GM18505 (cell line): ENCODE results near the gene OTOA.
"Not testable (repeated sequence)": the region's sequence is repeated elsewhere in the genome, so short reads cannot be mapped to it uniquely, and the experiment has no call there.

Experiments
- ATAC-seq: cut with Tn5 transposase; IDR thresholded peaks from one replicate; pipeline ENCODE4 v1.9.1; 2021; ENCODE audit not compliant: unreplicated experiment
- POLR2A ChIP-seq: IDR thresholded peaks from 4 replicates; pipeline ENCODE4 v1.6.1; 2011; ENCODE audit warnings: borderline replicate concordance; ENCODE audit not compliant: insufficient read depth, insufficient read length; ENCODE audit errors: extremely low read depth

Gene OTOA

DNA sequence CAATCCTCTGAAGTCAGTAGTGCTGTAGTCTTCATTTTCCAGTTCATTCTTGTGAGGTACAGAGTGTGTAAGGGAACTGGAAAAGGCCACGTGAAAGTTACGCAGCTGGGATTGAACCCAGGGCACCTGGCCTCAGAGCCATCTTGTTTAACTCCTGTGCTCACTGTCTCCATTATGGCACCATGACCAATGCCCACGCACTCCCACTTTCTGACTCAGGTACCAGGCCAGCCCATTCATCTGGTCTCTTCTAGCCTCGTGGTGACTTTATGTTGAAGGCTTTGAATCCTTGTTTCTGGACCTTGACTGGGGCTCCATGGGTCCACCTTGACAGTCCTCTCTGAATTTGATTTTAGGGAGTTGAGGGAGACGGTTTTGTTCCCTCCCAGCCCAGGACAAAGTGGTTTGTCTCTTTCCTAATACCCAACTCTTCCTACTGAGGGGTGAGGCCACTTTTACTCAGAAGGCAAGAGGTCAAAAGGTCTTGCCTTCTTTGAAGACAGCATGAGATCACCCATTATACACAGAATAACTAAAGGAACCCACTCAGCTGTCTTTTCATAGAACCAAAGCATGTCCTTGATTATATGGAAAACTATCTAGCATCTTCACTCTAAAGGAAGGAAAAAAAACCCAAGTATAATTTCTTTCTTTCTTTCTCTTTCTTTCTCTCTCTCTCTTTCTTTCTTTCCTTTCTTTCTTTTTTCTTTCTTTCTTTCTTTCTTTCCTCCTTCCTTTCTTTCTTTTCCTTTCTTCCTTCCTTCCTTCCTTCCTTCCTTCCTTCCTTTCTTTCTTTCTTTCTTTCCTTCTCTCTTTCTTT, 50.0 kb downstream of the OTOA start:
- ATAC-seq: no peak
- TF ChIP-seq POLR2A: no peak

DNA sequence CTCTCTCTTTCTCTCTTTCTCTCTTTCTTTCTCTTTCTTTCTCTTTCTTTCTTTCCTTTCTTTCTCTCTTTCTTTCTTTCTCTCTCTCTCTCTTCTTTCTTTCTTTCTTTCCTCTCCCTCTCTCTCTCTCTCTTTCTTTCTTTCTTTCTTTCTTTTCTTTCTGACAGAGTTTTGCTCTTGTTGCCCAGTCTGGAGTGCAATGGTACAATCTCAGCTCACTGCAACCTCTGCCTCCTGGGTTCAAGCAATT, 50.5 kb downstream of the OTOA start:
- not testable (repeated sequence) for ATAC-seq

GRCh38 chr16:21717608-21718007, 53.8 kb downstream of the OTOA start:
- no peak for ATAC-seq
- TF ChIP-seq POLR2A: no peak

DNA sequence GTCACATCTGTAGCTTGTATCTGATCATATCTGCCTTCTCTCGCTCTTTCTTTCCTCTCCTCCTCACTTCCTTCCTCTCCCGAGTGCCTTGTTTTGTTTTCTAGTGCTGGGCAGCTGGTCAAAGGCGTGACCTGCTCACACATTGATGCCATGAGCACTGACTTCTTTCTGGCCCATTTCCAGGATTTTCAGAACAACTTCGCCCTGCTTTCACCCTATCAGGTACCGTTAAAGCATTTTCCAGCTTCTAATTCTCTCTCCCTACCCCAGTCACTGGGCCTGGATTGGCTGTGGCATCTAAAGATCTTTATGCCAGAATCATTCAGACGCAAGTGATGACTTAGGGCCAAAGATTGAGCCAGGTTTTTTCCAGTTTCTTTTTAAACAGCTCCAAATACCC, 55.5 kb downstream of the OTOA start:
- no peak for TF ChIP-seq POLR2A

DNA sequence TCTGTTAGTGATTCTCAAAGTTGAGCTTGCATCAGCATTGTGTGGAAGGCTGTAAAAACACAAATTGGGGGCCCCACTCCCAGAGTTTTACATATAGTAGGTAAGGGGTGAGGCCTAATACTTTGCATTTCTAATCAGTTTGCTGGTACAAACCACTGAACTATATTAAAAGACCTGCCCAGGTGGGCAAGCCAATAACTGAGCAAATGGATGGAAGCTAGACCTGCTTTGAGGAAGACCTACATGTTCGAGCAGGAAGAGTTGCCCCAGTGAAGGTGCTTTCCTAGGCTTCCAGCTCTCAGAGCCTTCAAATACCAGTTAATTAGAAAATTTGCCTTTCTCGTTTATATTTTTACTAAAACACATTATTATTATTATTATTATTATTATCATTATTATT, 56.8 kb downstream of the OTOA start:
- no peak for TF ChIP-seq POLR2A
- ATAC-seq: no peak

More for the DNA sequence above, 55.5 kb downstream of the OTOA start:
- ATAC-seq: no peak

DNA sequence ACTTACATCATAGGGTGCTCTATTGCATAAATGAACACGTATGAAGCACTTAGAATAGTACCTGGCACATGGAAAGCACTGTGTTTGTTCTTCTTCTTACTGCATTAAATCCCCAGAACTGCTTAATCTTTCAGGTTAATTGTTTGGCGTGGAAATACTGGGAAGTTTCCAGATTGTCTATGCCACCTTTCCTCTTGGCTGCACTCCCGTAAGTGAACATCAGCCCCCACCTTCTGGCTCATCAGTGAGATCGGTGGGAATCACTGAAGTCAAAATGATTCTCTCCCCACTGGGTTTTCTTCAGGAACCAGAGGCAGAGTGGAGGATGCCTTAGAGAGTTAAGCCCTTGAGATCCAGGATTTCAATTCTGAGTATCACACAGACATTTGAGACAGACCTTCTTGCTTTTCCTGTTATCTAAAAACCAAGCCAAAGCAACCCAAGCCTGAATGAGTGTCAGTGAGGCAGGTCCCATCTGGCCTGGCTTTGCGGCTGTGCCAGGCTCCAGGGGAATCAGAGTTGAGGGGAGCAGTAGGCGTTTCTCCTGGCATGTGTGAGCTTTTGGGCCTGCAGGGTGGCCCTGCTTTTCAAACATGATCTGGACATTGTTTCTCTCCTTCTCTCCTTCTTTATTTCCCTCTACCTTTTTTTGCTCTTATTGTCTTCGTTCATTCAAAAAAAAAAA, 59.1 kb downstream of the OTOA start:
- ATAC-seq: no peak
- TF ChIP-seq POLR2A: no peak

DNA sequence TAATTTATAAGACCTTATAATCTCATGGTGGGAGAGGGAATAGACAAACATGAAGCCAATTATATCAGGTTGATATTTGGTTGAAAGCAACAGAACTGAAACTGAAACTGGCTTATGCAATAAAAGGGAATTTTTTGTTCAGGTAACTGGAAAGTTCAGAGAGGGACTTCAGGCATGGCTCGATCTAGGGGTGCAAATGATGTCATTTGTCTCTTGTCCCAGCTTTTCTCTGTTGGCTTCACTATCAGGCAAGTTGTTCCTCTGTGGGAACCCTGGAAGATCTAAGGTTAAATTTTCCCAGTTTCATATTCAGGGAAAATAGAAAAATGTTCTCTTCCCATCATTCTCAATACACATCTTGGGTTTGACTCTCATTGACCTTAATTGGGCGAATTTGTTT, 59.8 kb downstream of the OTOA start:
- no peak for TF ChIP-seq POLR2A
- ATAC-seq: no peak

- no peak for ATAC-seq
- TF ChIP-seq POLR2A: no peak
Observed at GRCh38 chr16:21727344-21727743, 63.6 kb downstream of the OTOA start.

GRCh38 chr16:21731233-21731632, 67.5 kb downstream of the OTOA start:
- ATAC-seq: not testable (repeated sequence)

DNA sequence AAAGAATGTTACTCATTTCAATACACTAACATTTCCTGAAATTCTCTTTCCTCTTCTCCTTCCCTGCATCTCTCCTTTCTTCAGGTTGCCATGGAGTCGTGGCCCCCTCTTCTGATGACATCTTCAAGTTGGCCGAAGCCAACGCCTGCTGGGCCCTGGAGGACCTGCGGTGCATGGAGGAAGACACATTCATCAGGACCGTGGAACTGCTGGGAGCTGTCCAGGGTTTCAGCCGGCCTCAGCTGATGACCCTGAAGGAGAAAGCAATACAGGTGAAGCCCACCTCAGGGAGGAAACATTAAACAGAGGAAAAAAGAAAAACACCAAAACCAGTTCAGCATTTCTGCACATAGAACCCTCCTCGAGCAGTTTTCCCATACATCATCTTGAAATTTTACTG, 76.9 kb downstream of the OTOA start:
- ATAC-seq: not testable (repeated sequence)

GRCh38 chr16:21756192-21757079, 92.7 kb downstream of the OTOA start:
- not testable (repeated sequence) for ATAC-seq

GRCh38 chr16:21757080-21757671, 93.4 kb downstream of the OTOA start:
- ATAC-seq: peak; percentile 78

- ATAC-seq: not testable (repeated sequence)
Observed at GRCh38 chr16:21768280-21768679, 104.5 kb downstream of the OTOA start.

GRCh38 chr16:21768810-21769209, 105.0 kb downstream of the OTOA start:
- ATAC-seq: not testable (repeated sequence)

- ATAC-seq: not testable (repeated sequence)
Observed at GRCh38 chr16:21769284-21769683, 105.5 kb downstream of the OTOA start.

DNA sequence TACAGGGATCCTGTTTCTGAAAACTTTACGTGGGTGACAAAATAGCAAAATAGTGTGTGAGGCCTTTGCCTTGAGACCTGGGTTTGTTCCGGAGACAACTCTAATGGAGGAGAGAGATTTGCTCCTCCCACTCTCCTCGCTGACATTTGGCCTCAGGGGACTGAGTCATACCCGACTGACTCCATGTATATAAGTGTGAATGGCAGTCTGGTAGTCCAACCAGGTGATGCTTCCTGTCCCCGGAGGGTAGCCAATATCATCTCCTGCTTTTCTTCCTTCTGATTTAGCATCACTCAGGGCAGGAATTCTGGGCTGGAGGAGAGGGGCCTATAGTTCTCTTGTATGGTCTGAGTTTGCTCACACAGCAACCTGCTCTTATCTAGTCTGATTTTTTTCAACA, 106.8 kb downstream of the OTOA start:
- not testable (repeated sequence) for ATAC-seq

DNA sequence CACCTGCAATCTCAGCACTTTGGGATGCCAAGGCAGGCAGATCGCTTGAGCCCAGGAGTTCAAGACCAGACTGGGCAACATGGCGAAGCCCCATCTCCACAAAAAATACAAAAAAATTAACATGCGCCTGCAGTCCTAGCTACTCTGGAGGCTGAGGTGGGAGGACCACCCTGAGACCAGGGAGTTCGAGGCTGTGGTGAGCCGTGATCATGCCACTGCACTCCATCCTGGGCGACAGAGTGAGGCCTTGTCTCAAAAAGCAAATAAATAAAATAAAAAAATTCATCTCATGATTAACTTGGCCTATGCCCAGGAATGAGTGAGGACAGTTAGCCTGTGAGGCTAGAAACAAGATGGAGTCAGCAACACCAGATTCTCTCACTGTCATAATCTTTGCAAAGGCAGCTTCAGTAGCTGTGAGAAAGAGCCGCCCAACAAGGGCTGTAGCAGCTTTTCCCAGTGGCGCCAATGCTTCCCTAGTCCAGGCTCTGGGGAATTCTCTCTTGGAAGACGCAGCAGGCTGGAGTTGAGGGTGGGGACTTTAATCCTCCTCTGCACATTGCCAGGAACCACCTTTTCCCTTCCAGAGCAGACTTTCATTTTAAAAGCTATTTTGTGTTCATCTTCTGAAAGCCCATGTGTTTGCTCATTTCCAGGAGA, 108.9 kb downstream of the OTOA start:
- ATAC-seq: not testable (repeated sequence)

GRCh38 chr16:21773207-21773553, 109.4 kb downstream of the OTOA start:
- not testable (repeated sequence) for ATAC-seq

DNA sequence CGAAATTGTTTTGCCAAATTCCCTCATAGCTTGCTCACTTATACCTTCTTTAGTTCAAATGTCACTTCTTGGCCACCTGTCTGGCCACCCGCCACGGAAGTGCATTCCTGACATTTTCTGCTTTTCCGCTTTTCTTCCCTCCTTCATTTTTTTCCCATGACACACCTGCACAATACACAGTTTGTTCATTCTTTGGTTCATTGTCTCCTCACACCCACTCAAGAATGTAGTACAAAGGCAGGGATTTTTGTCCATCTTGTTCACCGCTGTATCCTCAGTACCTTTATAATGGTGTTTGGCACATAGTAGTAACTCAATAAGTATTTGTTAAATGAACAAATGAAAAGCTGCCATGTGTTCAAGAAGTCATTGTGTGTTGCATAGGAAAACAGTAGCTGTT, 116.8 kb downstream of the OTOA start:
- ATAC-seq: not testable (repeated sequence)
